COR-L47 (cell line): ENCODE measurements around the gene HES5.
A peak's percentile ranks its signal among the peaks of the same experiment; 100 is the strongest.
"Not testable (repeated sequence)": the region's sequence is repeated elsewhere in the genome, so short reads cannot be mapped to it uniquely, and the experiment has no call there.

ENCODE experiments used
- DNase-seq: peaks from one replicate; lab custom pipeline; 2025; lab: John Stamatoyannopoulos, UW

HES5 gene

GRCh38 chr1:2529784-2530512, at the start of gene HES5:
TSS of gene HES5 (minus strand) at chr1:2530263. CDS start at chr1:2530164, 99 bp downstream.
- DNase-seq: peak; percentile 75

- no peak for DNase-seq
These were observed 48.7 kb upstream of the HES5 start for GRCh38 chr1:2578758-2579118.

- DNase-seq: not testable (repeated sequence)
These were observed 47.6 kb upstream of the HES5 start for GRCh38 chr1:2577565-2578075.

- DNase-seq: no peak
These were observed 46.0 kb upstream of the HES5 start for GRCh38 chr1:2575801-2576663.

GRCh38 chr1:2574350-2574749, 44.3 kb upstream of the HES5 start:
- no peak for DNase-seq

GRCh38 chr1:2573250-2573920, 43.3 kb upstream of the HES5 start:
- DNase-seq: no peak

- no peak for DNase-seq
These were observed 41.3 kb upstream of the HES5 start for GRCh38 chr1:2571348-2571747.

- no peak for DNase-seq
These were observed 40.3 kb upstream of the HES5 start for GRCh38 chr1:2570332-2570731.

GRCh38 chr1:2569703-2570102, 39.6 kb upstream of the HES5 start:
- not testable (repeated sequence) for DNase-seq

GRCh38 chr1:2569060-2569459, 39.0 kb upstream of the HES5 start:
- DNase-seq: no peak

GRCh38 chr1:2568187-2568816, 38.2 kb upstream of the HES5 start:
- DNase-seq: not testable (repeated sequence)

GRCh38 chr1:2567083-2567679, 37.1 kb upstream of the HES5 start:
- DNase-seq: no peak

- DNase-seq: no peak
These were observed 36.3 kb upstream of the HES5 start for GRCh38 chr1:2566101-2567045.

GRCh38 chr1:2564815-2565374, 34.8 kb upstream of the HES5 start:
- DNase-seq: peak; percentile 66

- no peak for DNase-seq
These were observed 34.1 kb upstream of the HES5 start for GRCh38 chr1:2564006-2564814.

- no peak for DNase-seq
These were observed 33.1 kb upstream of the HES5 start for GRCh38 chr1:2563205-2563604.

GRCh38 chr1:2561898-2562895, 32.1 kb upstream of the HES5 start:
- no peak for DNase-seq

- peak; percentile 37 for DNase-seq
These were observed 31.4 kb upstream of the HES5 start for GRCh38 chr1:2561446-2561845.
